IMR-90 (cell line): ENCODE data around the gene GAB1. TPM values are rescaled to one million over a fixed set of nuclear protein-coding genes. Genes with fewer than 3 reads are reported as not detected.

ENCODE experiments used
- ATAC-seq: fragments of 200-7000 bp; cut with Tn5 transposase; 2 replicates; pipeline ENCODE4 v1.9.1; 2020; ENCODE audit warnings: low read depth, mild to moderate bottlenecking, moderate library complexity
- BruUV-seq: library from RNA; stranded (reverse); fragments of 400-500 nt; replicated peaks from 2 replicates; lab custom pipeline; 2021; lab: Mats Ljungman, UMichigan
- CTCF ChIA-PET: fragments of 300-600 bp; formaldehyde crosslinking; extraction: SDS; loops from one replicate; lab custom pipeline; 2021; ENCODE audit warnings: antibody characterized with exemption; lab: Yijun Ruan, JAX
- POLR2A ChIA-PET: fragments of 300-600 bp; sonication (Branson Sonifier 250); formaldehyde crosslinking; loops from one replicate; lab custom pipeline; 2022; ENCODE audit warnings: antibody characterized with exemption; ENCODE audit not compliant: unreplicated experiment; lab: Charles Lee
- DNase-seq: peaks from one replicate; pipeline ENCODE4 v3.0.0; 2013
- H2AFZ ChIP-seq: replicated peaks from 2 replicates; pipeline ENCODE3; 2013; ENCODE audit warnings: low read length, mild to moderate bottlenecking; ENCODE audit not compliant: poor library complexity
- H2AK5ac ChIP-seq: 2 replicates; pipeline ENCODE4 v1.6.1; 2013; ENCODE audit warnings: low read depth, low read length, inconsistent platforms
- H2AK9ac ChIP-seq: replicated peaks from 2 replicates; pipeline ENCODE3; 2013; ENCODE audit warnings: mild to moderate bottlenecking, low read depth, low read length, moderate library complexity; ENCODE audit not compliant: poor library complexity
- H2BK120ac ChIP-seq: 2 replicates; pipeline ENCODE4 v1.6.1; 2013; ENCODE audit warnings: low read depth, low read length, inconsistent platforms
- H2BK15ac ChIP-seq: 3 replicates; pipeline ENCODE4 v1.6.1; 2013; ENCODE audit warnings: low read depth, low read length, inconsistent platforms
- H2BK20ac ChIP-seq: 2 replicates; pipeline ENCODE4 v1.6.1; 2013; ENCODE audit warnings: low read depth, mild to moderate bottlenecking, inconsistent platforms, low read length, moderate library complexity
- H2BK5ac ChIP-seq: 2 replicates; pipeline ENCODE4 v1.6.1; 2013; ENCODE audit warnings: mild to moderate bottlenecking, low read depth, low read length, inconsistent platforms; ENCODE audit not compliant: poor library complexity, severe bottlenecking
- H3K14ac ChIP-seq: replicated peaks from 2 replicates; pipeline ENCODE4 v1.6.1; 2013; ENCODE audit warnings: low read depth, low read length, inconsistent platforms
- H3K18ac ChIP-seq: 2 replicates; pipeline ENCODE4 v1.6.1; 2013; ENCODE audit warnings: low read depth, low read length, control low read depth
- H3K23ac ChIP-seq: 2 replicates; pipeline ENCODE4 v1.6.1; 2013; ENCODE audit warnings: low read depth, low read length, inconsistent platforms
- H3K27ac ChIP-seq: 2 replicates; pipeline ENCODE4 v1.5.1; 2013; ENCODE audit warnings: mild to moderate bottlenecking, control low read depth, low read length; ENCODE audit not compliant: insufficient read depth
- H3K27me3 ChIP-seq: 2 replicates; pipeline ENCODE4 v1.6.1; 2013; ENCODE audit warnings: low read length; ENCODE audit not compliant: control insufficient read depth, insufficient read depth
- H3K36me3 ChIP-seq: 2 replicates; pipeline ENCODE4 v1.6.1; 2013; ENCODE audit warnings: low read length, mixed read lengths; ENCODE audit not compliant: control insufficient read depth, insufficient read depth
- H3K4ac ChIP-seq: 2 replicates; pipeline ENCODE4 v1.6.1; 2013; ENCODE audit warnings: low read depth, low read length, inconsistent platforms
- H3K4me1 ChIP-seq: 2 replicates; pipeline ENCODE4 v1.6.1; 2013; ENCODE audit warnings: low read length, mixed read lengths; ENCODE audit not compliant: control insufficient read depth, insufficient read depth
- H3K4me2 ChIP-seq: 2 replicates; pipeline ENCODE4 v1.6.1; 2013; ENCODE audit warnings: low read depth, mild to moderate bottlenecking, control low read depth, low read length, moderate library complexity
- H3K4me3 ChIP-seq: 2 replicates; pipeline ENCODE4 v1.5.1; 2013; ENCODE audit warnings: low read depth, mild to moderate bottlenecking, control low read depth, low read length, moderate library complexity; ENCODE audit not compliant: insufficient read depth
- H3K56ac ChIP-seq: 2 replicates; pipeline ENCODE4 v1.6.1; 2013; ENCODE audit warnings: low read length, inconsistent platforms; ENCODE audit not compliant: insufficient read depth; ENCODE audit errors: extremely low read depth
- H3K79me1 ChIP-seq, 2 experiments: 2 replicates each; pipeline ENCODE4 v1.6.1; 2013; ENCODE audit warnings: low read length in 2 of 2, inconsistent platforms in 1 of 2, low read depth in 1 of 2
- H3K9ac ChIP-seq: 2 replicates; pipeline ENCODE4 v1.6.1; 2013; ENCODE audit warnings: low read depth, low read length, control low read depth
- H3K9me1 ChIP-seq: 2 replicates; pipeline ENCODE4 v1.6.1; 2013; ENCODE audit warnings: low read length, inconsistent platforms; ENCODE audit not compliant: insufficient read depth
- H3K9me3 ChIP-seq: 2 replicates; pipeline ENCODE4 v1.6.1; 2013; ENCODE audit warnings: low read length; ENCODE audit not compliant: control insufficient read depth, insufficient read depth
- H4K20me1 ChIP-seq: 2 replicates; pipeline ENCODE4 v1.6.1; 2013; ENCODE audit warnings: low read length, inconsistent platforms; ENCODE audit not compliant: insufficient read depth
- H4K5ac ChIP-seq: 2 replicates; pipeline ENCODE4 v1.6.1; 2013; ENCODE audit warnings: mild to moderate bottlenecking, low read depth, low read length, control low read depth
- H4K8ac ChIP-seq, 2 experiments: 2 replicates each; pipeline ENCODE4 v1.6.1; 2013; ENCODE audit warnings: low read depth in 2 of 2, low read length in 2 of 2, control low read depth in 1 of 2, inconsistent platforms in 1 of 2
- H4K91ac ChIP-seq: 2 replicates; pipeline ENCODE4 v1.6.1; 2013; ENCODE audit warnings: low read depth, low read length, inconsistent platforms; ENCODE audit not compliant: insufficient read depth
- NFE2L2 ChIP-seq: fragments of 150-350 bp; IDR thresholded peaks from 2 replicates; pipeline ENCODE4 v1.6.1; 2016; ENCODE audit warnings: low read depth, mild to moderate bottlenecking, low read length
- RAD21 ChIP-seq: IDR thresholded peaks from 2 replicates; pipeline ENCODE4 v1.6.1; 2012; ENCODE audit warnings: low read length, improper control_type of control experiment
- dilution Hi-C: fragments of 300-500 bp; cut with HindIII; formaldehyde crosslinking; loops from one replicate; pipeline ENCODE4 v1.14.3; 2018; ENCODE audit warnings: low sequenced_read_pairs; ENCODE audit not compliant: unreplicated experiment
- in situ Hi-C: fragments of 300-500 bp; cut with MboI; formaldehyde crosslinking; loops from 3 replicates; pipeline ENCODE4 v1.14.3; 2019; ENCODE audit warnings: low sequenced_read_pairs, inconsistent platforms, mixed read lengths
- intact Hi-C: fragments of 100-400 bp; cut with micrococcal nuclease; formaldehyde crosslinking; loops from 2 replicates; pipeline ENCODE4 v1.10.0; 2022
- polyA plus RNA-seq, 3 experiments: library from polyadenylated mRNA; depleted of rRNA; stranded (reverse); fragments of >200 nt; gene quantifications; 2 replicates each; pipeline ENCODE4 v1.2.3, GENCODE V29; 2012; ENCODE audit warnings: low replicate concordance in 1 of 3
- total RNA-seq: library from RNA; depleted of rRNA; stranded (reverse); fragments of >200 nt; gene quantifications from 2 replicates; pipeline ENCODE4 v1.2.3, GENCODE V29; 2012
- TF ChIP-seq, protein P1 (sequence below): fragments of 150-350 bp; IDR thresholded peaks from 2 replicates; pipeline ENCODE4 v1.6.1; 2016; ENCODE audit warnings: low read depth, mild to moderate bottlenecking, low read length, moderate library complexity, borderline replicate concordance

The GAB1 gene
- total and polyA plus RNA-seq, 2 of the 4 experiments (the other 2 are of a cell fraction): 2.8 to 12.0 TPM

DNA sequence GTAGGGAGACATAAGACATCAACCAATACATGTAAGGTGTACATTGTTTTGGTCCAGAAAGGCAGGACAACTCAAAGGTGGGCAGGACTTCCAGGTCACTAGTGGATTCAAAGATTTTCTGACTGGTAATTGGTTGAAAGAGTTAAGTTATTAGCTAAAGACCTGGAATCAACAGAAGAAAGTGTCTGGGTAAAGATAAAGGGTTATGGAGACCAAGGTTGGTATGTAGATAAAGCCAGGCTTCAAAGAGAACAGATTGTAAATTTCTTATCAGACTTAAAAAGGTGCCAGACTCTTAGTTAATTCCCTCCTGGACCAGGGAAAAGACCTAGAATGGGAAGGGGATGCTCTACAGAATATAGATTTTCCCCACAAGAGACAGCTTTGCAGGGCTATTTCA lies 28.3 kb upstream of the GAB1 start:
- H2AK9ac ChIP-seq: no peak overlapping the region
- H3K14ac ChIP-seq: no peak overlapping the region
- H3K23ac ChIP-seq: no peak overlapping the region
- H3K4me2 ChIP-seq: no peak overlapping the region
- in situ Hi-C loops (no loop called here), intact Hi-C loops (no loop called here), dilution Hi-C loops (no loop called here)
- no peak overlapping the region for H2BK120ac ChIP-seq
- no peak overlapping the region for H3K27ac ChIP-seq
- H3K18ac ChIP-seq: no peak overlapping the region
- no TSS peak for BruUV-seq
- peaks cover 4% of the 10 kb centered on the region; the same call in 1 of the 2 replicates for H3K27me3 ChIP-seq
- no peaks in the 10 kb centered on the region for H3K9me1 ChIP-seq
- ATAC-seq (no peak), DNase-seq (no peak)
- no peaks in the 10 kb centered on the region for H3K79me1 ChIP-seq
- ChIA-PET POLR2A (no interaction called here), CTCF (no interaction called here)
- no peak for TF ChIP-seq NFE2L2
- no peak for TF ChIP-seq RAD21
- TF ChIP-seq, protein P1, sequence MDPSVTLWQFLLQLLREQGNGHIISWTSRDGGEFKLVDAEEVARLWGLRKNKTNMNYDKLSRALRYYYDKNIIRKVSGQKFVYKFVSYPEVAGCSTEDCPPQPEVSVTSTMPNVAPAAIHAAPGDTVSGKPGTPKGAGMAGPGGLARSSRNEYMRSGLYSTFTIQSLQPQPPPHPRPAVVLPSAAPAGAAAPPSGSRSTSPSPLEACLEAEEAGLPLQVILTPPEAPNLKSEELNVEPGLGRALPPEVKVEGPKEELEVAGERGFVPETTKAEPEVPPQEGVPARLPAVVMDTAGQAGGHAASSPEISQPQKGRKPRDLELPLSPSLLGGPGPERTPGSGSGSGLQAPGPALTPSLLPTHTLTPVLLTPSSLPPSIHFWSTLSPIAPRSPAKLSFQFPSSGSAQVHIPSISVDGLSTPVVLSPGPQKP: no peak
- H2BK15ac ChIP-seq: no peak overlapping the region
- H4K8ac ChIP-seq: no peak overlapping the region
- no peak overlapping the region for H4K5ac ChIP-seq
- no peak overlapping the region for H2BK20ac ChIP-seq
- no peaks in the 10 kb centered on the region for H4K20me1 ChIP-seq
- H3K9me3 ChIP-seq: no peaks in the 10 kb centered on the region
- no peak overlapping the region for H3K4ac ChIP-seq
- no peak overlapping the region for H3K9ac ChIP-seq
- no peaks in the 10 kb centered on the region for H3K4me1 ChIP-seq
- H4K91ac ChIP-seq: no peak overlapping the region
- no peaks in the 10 kb centered on the region for H3K36me3 ChIP-seq
- no peak overlapping the region for H2BK5ac ChIP-seq
- no peak overlapping the region for H3K56ac ChIP-seq
- no peak overlapping the region for H3K4me3 ChIP-seq
- no peak overlapping the region for H2AFZ ChIP-seq
- no peak overlapping the region for H2AK5ac ChIP-seq
